Measurements from ENCODE around the gene MAB21L4. TPM values are rescaled to one million over a fixed set of nuclear protein-coding genes. Genes with fewer than 3 reads are reported as not detected.
A peak's percentile ranks its signal among the peaks of the same experiment; 100 is the strongest.

The MAB21L4 gene
- polyA plus RNA-seq, 2 donors = 181 to 254 TPM

DNA sequence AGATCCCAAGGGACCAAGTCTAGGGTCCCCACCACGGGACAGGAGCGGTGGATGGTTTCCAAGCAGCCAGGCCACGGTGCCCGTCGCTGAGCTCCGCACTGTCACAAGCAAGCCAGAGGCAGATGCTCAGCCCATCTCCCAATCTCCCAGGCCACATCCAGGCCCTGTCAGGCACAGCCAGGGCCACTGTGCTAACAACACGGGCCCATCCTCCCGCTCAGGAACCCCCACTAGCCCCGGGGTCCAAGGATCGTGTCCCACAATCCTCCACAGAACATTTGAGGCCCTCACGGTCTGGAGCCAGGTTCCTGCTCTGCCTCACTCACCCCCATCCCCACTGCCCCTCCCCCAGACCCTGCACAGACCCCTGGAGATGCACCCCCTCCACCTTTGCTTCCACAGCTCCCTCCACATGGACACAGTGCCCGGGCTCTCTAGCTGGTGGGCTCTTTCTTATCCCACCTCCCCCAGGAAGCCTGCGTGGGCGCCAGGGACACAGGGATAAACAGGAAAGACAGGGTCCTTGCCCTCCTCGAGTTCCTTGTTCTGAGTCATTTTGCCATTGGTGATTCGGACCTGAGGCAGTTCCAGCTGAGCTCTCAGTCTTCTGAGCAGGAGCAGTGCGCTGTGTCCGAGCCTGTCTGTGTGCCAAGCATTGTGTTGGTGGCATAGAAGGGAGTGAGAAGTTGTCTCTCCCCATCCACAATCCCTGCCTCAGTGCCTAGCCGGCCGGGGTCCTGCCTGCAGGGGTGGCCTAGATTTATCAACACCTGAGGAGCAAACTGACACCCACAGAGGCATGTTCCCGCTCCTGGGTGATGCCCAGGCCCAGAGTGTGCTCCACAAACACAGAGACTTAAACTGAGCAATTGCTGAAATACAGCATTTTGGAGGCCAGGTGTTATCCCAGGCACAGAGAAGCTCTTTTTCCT is 17.2 kb upstream of the MAB21L4 start:
- peak overlapping the region in 1 of 2 donors; percentile 83 for H3K27ac ChIP-seq (ENCODE audit: low read depth in 2 of 2, low read length in 1 of 2)

DNA sequence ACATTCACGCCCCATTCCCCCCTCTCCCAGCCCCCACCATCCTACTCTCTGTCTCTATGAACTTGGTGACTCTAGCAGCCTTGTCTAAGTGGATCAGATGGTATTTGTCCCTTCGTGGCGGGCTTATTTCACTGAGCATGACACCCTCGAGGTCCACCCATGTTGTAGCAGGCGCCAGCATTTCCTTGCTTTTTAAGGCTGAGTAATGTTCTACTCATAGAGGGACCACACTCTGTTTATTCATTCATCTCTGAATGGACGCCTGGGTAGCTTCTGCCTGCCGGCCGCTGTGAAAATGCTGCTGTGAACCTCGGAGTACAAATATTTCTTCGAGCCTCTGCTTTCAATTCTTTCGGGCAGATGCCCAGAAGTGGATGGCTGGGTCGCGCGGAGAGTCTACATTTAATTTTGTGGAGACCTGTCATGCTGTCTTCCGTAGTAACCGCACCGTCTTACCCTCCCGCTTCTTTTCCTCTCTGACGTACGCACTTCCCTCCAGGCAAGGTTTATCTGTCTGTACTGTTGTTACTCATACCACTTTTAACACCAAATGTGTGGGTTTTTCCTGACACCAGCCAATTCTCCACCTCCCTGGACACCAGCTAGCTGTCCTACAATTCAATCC is 15.8 kb upstream of the MAB21L4 start:
- Histone ChIP-seq H3K36me3 (ENCODE audit: control insufficient read depth in 2 of 2, insufficient read depth in 2 of 2, low read length in 1 of 2) (no peaks in the 10 kb centered on the region), H3K4me1 (ENCODE audit: control insufficient read depth in 2 of 2, insufficient read depth in 2 of 2, low read length in 1 of 2) (peaks cover 2 to 27% of the 10 kb centered on the region in 2 donors), H3K4me3 (ENCODE audit: low read depth in 1 of 2, low read length in 2 of 2) (no peak overlapping the region), H3K27me3 (ENCODE audit: control insufficient read depth in 1 of 2, insufficient read depth in 2 of 2, low read length in 2 of 2) (no peaks in the 10 kb centered on the region), H3K27ac (ENCODE audit: low read depth in 2 of 2, low read length in 1 of 2) (peak overlapping the region in 1 of 2 donors; percentile 37), H3K9me3 (ENCODE audit: control insufficient read depth in 2 of 2, insufficient read depth in 1 of 2, low read depth in 1 of 2, low read length in 1 of 2) (no peaks in the 10 kb centered on the region)
- 60 to 64% methylated on average over 20 of the region's 20 CpGs for WGBS, 2 donors

More for the DNA sequence above, 17.2 kb upstream of the MAB21L4 start:
- no peaks in the 10 kb centered on the region for H3K9me3 ChIP-seq (ENCODE audit: control insufficient read depth in 2 of 2, insufficient read depth in 1 of 2, low read depth in 1 of 2, low read length in 1 of 2)
- 69 to 74% methylated on average over 21 of the region's 21 CpGs for WGBS, 2 donors
- peaks cover 9 to 32% of the 10 kb centered on the region in 2 donors for H3K4me1 ChIP-seq (ENCODE audit: control insufficient read depth in 2 of 2, insufficient read depth in 2 of 2, low read length in 1 of 2)
- peak overlapping the region in 1 of 2 donors; percentile 5 for H3K4me3 ChIP-seq (ENCODE audit: low read depth in 1 of 2, low read length in 2 of 2)
- no peaks in the 10 kb centered on the region for H3K36me3 ChIP-seq (ENCODE audit: control insufficient read depth in 2 of 2, insufficient read depth in 2 of 2, low read length in 1 of 2)
- no peaks in the 10 kb centered on the region for H3K27me3 ChIP-seq (ENCODE audit: control insufficient read depth in 1 of 2, insufficient read depth in 2 of 2, low read length in 2 of 2)

- 76 to 80% methylated on average over 17 of the region's 17 CpGs for WGBS, 2 donors
- no peak overlapping the region for H3K27ac ChIP-seq (ENCODE audit: low read depth in 2 of 2, low read length in 1 of 2)
- peaks cover 3 to 27% of the 10 kb centered on the region in 2 donors for H3K4me1 ChIP-seq (ENCODE audit: control insufficient read depth in 2 of 2, insufficient read depth in 2 of 2, low read length in 1 of 2)
Observed at GRCh38 chr2:240909216-240909974, 13.4 kb upstream of the MAB21L4 start.

DNA sequence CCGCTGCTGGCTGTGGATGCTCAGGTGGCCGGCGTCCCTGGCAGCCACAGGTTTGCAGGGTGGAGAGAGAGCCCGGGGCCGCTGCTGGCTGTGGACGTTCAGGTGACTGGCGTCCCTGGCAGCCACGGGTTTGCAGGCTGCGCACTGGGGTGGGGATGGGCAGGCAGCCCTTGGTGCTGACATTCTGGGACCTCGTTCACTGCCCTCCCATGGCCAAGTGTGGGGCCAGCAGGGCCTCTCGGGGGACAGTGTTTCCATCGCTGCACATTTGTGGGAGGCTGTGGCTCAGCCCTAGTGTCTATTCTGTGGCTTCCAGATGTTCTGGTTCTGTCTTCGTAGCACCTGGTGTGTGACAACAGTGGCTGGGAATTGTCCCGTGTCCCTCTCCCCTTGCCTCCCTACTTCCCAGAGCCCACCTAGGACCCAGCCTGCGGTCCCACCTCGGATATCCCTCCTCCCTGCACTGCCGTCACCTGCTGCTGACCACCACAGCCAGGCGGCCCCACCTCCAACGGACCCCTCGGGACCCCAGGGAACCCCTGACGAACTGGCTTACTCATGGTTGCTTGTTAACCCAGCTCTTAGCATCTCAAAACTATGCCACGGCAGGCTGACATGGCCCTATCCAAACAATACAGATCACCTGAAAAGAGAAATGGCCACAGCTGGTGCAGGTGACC is 11.1 kb upstream of the MAB21L4 start:
- Histone ChIP-seq H3K36me3 (ENCODE audit: control insufficient read depth in 2 of 2, insufficient read depth in 2 of 2, low read length in 1 of 2) (no peaks in the 10 kb centered on the region), H3K4me1 (ENCODE audit: control insufficient read depth in 2 of 2, insufficient read depth in 2 of 2, low read length in 1 of 2) (peaks cover 3 to 20% of the 10 kb centered on the region in 2 donors), H3K4me3 (ENCODE audit: low read depth in 1 of 2, low read length in 2 of 2) (no peak overlapping the region), H3K27me3 (ENCODE audit: control insufficient read depth in 1 of 2, insufficient read depth in 2 of 2, low read length in 2 of 2) (no peaks in the 10 kb centered on the region), H3K27ac (ENCODE audit: low read depth in 2 of 2, low read length in 1 of 2) (no peak overlapping the region), H3K9me3 (ENCODE audit: control insufficient read depth in 2 of 2, insufficient read depth in 1 of 2, low read depth in 1 of 2, low read length in 1 of 2) (no peaks in the 10 kb centered on the region)
- 55 to 72% methylated on average over 21 to 22 of the region's 22 CpGs for WGBS, 2 donors

More at GRCh38 chr2:240909216-240909974, 13.4 kb upstream of the MAB21L4 start:
- no peaks in the 10 kb centered on the region for H3K27me3 ChIP-seq (ENCODE audit: control insufficient read depth in 1 of 2, insufficient read depth in 2 of 2, low read length in 2 of 2)
- no peak overlapping the region for H3K4me3 ChIP-seq (ENCODE audit: low read depth in 1 of 2, low read length in 2 of 2)
- no peaks in the 10 kb centered on the region for H3K9me3 ChIP-seq (ENCODE audit: control insufficient read depth in 2 of 2, insufficient read depth in 1 of 2, low read depth in 1 of 2, low read length in 1 of 2)
- H3K36me3 ChIP-seq (ENCODE audit: control insufficient read depth in 2 of 2, insufficient read depth in 2 of 2, low read length in 1 of 2) = no peaks in the 10 kb centered on the region

- no peaks in the 10 kb centered on the region for H3K36me3 ChIP-seq (ENCODE audit: control insufficient read depth in 2 of 2, insufficient read depth in 2 of 2, low read length in 1 of 2)
- whole genome bisulfite sequencing, 2 donors = 38 to 55% methylated on average over 23 of the region's 23 CpGs
- no peaks in the 10 kb centered on the region for H3K9me3 ChIP-seq (ENCODE audit: control insufficient read depth in 2 of 2, insufficient read depth in 1 of 2, low read depth in 1 of 2, low read length in 1 of 2)
- H3K27ac ChIP-seq (ENCODE audit: low read depth in 2 of 2, low read length in 1 of 2) = no peak within 1 kb of the TSS
- H3K4me3 ChIP-seq (ENCODE audit: low read depth in 1 of 2, low read length in 2 of 2) = no peak within 1 kb of the TSS
- H3K27me3 ChIP-seq (ENCODE audit: control insufficient read depth in 1 of 2, insufficient read depth in 2 of 2, low read length in 2 of 2) = no peaks in the 10 kb centered on the region
- H3K4me1 ChIP-seq (ENCODE audit: control insufficient read depth in 2 of 2, insufficient read depth in 2 of 2, low read length in 1 of 2) = peaks cover 3 to 20% of the 10 kb centered on the region in 2 donors
Observed at GRCh38 chr2:240906141-240906910, 10.4 kb upstream of the MAB21L4 start, which contains the start of gene CROCC2. CROCC2 (plus strand) TSS chr2:240906336; CDS start chr2:240906514, 178 bp downstream.

GRCh38 chr2:240905176-240905781 is 9.3 kb upstream of the MAB21L4 start:
- H3K36me3 ChIP-seq (ENCODE audit: control insufficient read depth in 2 of 2, insufficient read depth in 2 of 2, low read length in 1 of 2) = no peaks in the 10 kb centered on the region
- H3K4me1 ChIP-seq (ENCODE audit: control insufficient read depth in 2 of 2, insufficient read depth in 2 of 2, low read length in 1 of 2) = peaks cover 3 to 20% of the 10 kb centered on the region in 2 donors
- WGBS, 2 donors = 60 to 65% methylated on average over 13 of the region's 13 CpGs
- H3K4me3 ChIP-seq (ENCODE audit: low read depth in 1 of 2, low read length in 2 of 2) = no peak overlapping the region
- no peaks in the 10 kb centered on the region for H3K27me3 ChIP-seq (ENCODE audit: control insufficient read depth in 1 of 2, insufficient read depth in 2 of 2, low read length in 2 of 2)
- H3K27ac ChIP-seq (ENCODE audit: low read depth in 2 of 2, low read length in 1 of 2) = no peak overlapping the region
- H3K9me3 ChIP-seq (ENCODE audit: control insufficient read depth in 2 of 2, insufficient read depth in 1 of 2, low read depth in 1 of 2, low read length in 1 of 2) = no peaks in the 10 kb centered on the region

DNA sequence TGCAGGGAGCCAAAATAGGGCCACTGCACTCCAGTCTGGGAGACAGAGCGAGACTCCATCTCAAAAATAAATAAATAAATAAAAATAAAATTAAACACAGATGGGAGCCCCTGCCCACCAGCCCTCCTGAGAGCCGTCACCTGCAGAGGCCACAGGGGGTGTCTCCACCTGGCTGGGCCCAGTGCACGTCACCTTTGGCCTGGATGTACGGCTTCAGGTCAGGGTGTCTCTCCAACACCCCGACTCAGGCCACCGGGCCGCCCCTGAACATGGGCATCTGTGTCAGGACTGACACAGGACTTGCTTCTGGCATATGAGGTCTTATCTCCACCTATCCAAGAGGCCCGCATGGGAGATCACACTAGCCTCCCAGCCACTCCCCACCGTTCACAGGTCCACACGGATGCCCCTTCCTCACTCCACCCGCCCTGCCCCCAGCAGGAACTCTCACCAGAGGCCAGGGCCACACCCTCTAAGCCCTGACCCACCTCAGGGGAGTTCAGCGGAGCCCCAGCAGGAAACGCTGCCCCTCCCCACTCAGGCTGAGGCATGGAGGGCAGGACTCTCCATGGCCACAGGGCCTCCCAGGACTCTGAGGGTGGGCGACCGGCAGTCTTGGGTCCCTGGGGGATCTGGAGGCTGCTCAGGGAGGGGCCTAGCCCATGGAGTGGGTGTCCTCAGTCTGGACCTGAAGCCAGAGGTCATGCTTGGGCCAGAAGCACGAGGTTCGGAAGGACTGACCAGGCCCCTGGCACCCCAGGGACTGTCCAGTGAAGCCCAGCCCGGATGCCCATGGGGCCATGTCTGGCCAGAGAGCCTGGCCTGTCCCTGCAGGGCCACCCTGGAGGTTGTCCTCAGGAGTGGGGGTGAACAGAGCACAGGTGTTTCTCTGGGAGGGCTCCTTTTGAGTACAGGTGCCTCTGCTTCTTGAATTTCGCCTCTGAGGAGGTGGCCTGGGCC is 8.5 kb upstream of the MAB21L4 start:
- Histone ChIP-seq H3K9me3 (ENCODE audit: control insufficient read depth in 2 of 2, insufficient read depth in 1 of 2, low read depth in 1 of 2, low read length in 1 of 2) (no peaks in the 10 kb centered on the region), H3K36me3 (ENCODE audit: control insufficient read depth in 2 of 2, insufficient read depth in 2 of 2, low read length in 1 of 2) (no peaks in the 10 kb centered on the region), H3K27ac (ENCODE audit: low read depth in 2 of 2, low read length in 1 of 2) (no peak overlapping the region), H3K4me1 (ENCODE audit: control insufficient read depth in 2 of 2, insufficient read depth in 2 of 2, low read length in 1 of 2) (peaks cover 3 to 19% of the 10 kb centered on the region in 2 donors), H3K27me3 (ENCODE audit: control insufficient read depth in 1 of 2, insufficient read depth in 2 of 2, low read length in 2 of 2) (no peaks in the 10 kb centered on the region), H3K4me3 (ENCODE audit: low read depth in 1 of 2, low read length in 2 of 2) (no peak overlapping the region)
- WGBS, 2 donors = 82 to 83% methylated on average over 19 of the region's 19 CpGs

Measured in esophagus (tissue), 2 donors.